CD4-positive, alpha-beta T cell (primary cell): Measurements from ENCODE around the gene OR5A2. TPM values are rescaled to one million over a fixed set of nuclear protein-coding genes. Genes with fewer than 3 reads are reported as not detected.

ENCODE experiments used
- ATAC-seq: fragments of 200-7000 bp; cut with Tn5 transposase; one replicate; pipeline ENCODE4 v1.10.0; 2022; ENCODE audit warnings: mild to moderate bottlenecking; ENCODE audit not compliant: poor library complexity
- CTCF ChIA-PET: fragments of 350-600 bp; sonication (Branson Sonifier 250); formaldehyde crosslinking; loops from one replicate; lab custom pipeline; 2021; ENCODE audit warnings: antibody characterized with exemption, inconsistent platforms; lab: Charles Lee
- POLR2A ChIA-PET: fragments of 350-600 bp; sonication (Branson Sonifier 250); formaldehyde crosslinking; loops from one replicate; lab custom pipeline; 2021; ENCODE audit warnings: antibody characterized with exemption, inconsistent platforms; lab: Charles Lee
- DNase-seq, 14 experiments: peaks; one replicate each; pipeline ENCODE4 v3.0.0-alpha.2; 2013 to 2020; ENCODE audit warnings: mixed read lengths in 2 of 14
- H3K27ac ChIP-seq, 2 donors: one replicate each; pipeline versions ENCODE4 v1.5.1 to v1.7.0; 2013; ENCODE audit warnings: low read length in 2 of 2, low read depth in 1 of 2, mild to moderate bottlenecking in 1 of 2
- H3K27me3 ChIP-seq, 2 experiments: 1 replicate in 1 of 2; 2 replicates in 1 of 2; pipeline versions ENCODE4 v1.6.1 to v1.7.0; 2013; ENCODE audit warnings: low read length in 2 of 2, control low read depth in 1 of 2, mild to moderate bottlenecking in 1 of 2, moderate library complexity in 1 of 2; ENCODE audit not compliant: insufficient read depth in 2 of 2, control insufficient read depth in 1 of 2
- H3K36me3 ChIP-seq: one replicate; pipeline ENCODE4 v1.6.1; 2013; ENCODE audit warnings: low read length, control low read depth; ENCODE audit not compliant: insufficient read depth
- H3K4me1 ChIP-seq: one replicate; pipeline ENCODE4 v1.6.1; 2013; ENCODE audit warnings: low read length, control low read depth; ENCODE audit not compliant: insufficient read depth
- H3K4me3 ChIP-seq: one replicate; pipeline ENCODE4 v1.5.1; 2013; ENCODE audit warnings: mild to moderate bottlenecking, low read length, moderate library complexity
- H3K9me3 ChIP-seq, 2 experiments: 1 replicate in 1 of 2; 2 replicates in 1 of 2; pipeline versions ENCODE4 v1.6.1 to v1.7.0; 2013; ENCODE audit warnings: low read length in 2 of 2, mild to moderate bottlenecking in 2 of 2, control low read depth in 1 of 2, moderate library complexity in 1 of 2; ENCODE audit not compliant: control insufficient read depth in 1 of 2, insufficient read depth in 1 of 2
- H3K27ac Mint-ChIP-seq: one replicate; pipeline ENCODE4 v1.8.0; 2020; ENCODE audit warnings: mixed read lengths
- H3K27me3 Mint-ChIP-seq: one replicate; pipeline ENCODE4 v1.8.0; 2021; ENCODE audit warnings: mixed read lengths
- H3K36me3 Mint-ChIP-seq: one replicate; pipeline ENCODE4 v1.8.0; 2021; ENCODE audit warnings: low read depth, mixed read lengths
- H3K4me1 Mint-ChIP-seq: one replicate; pipeline ENCODE4 v1.8.0; 2021; ENCODE audit warnings: low read depth, mixed read lengths
- H3K4me3 Mint-ChIP-seq: one replicate; pipeline ENCODE4 v1.8.0; 2020; ENCODE audit warnings: mild to moderate bottlenecking, mixed read lengths
- H3K9me3 Mint-ChIP-seq: one replicate; pipeline ENCODE4 v1.8.0; 2020; ENCODE audit warnings: mixed read lengths
- CTCF ChIP-seq: fragments of 200-600 bp; IDR thresholded peaks from one replicate; pipeline ENCODE4 v1.8.0; 2022; ENCODE audit warnings: antibody characterized with exemption, mild to moderate bottlenecking
- intact Hi-C, 2 experiments: fragments of 100-400 bp; cut with DNase I in 1 of 2; cut with micrococcal nuclease in 1 of 2; formaldehyde crosslinking; loops; one replicate each; pipeline versions ENCODE4 v1.15.1 to v1.9.0; 2023 to 2025; cut with DNase I, micrococcal nuclease
- total RNA-seq, 174 experiments: library from RNA in 2 of 174; stranded (reverse) in 2 of 174; gene quantifications; one replicate each; pipeline ENCODE4 v1.2.3 and lab custom pipeline; 2021 to 2026

Gene OR5A2
- total RNA-seq, 2 experiments from 2014 or later: not detected

- intact Hi-C loops: no loop called here
Measured at GRCh38 chr11:59423835-59424234, 2.4 kb downstream of the OR5A2 start.

DNA sequence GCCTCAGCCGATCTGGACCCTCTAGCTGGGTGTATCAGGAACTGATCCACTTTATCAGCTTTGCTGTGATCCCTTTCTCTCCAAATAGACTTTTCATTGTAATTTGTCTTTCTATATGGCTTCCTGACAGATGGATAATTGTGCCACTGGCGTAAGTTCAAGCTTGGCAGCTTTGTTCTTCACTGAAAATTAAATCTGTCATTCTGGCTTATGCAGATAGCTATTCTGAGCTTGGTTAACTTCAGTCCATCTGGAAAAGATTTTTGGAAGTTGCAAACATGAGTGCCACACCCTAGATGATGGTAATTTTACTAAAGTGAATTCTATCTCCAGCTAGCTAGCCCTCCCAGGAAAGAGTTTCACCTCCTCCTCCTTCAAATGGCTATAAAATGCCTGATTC lies 8.1 kb downstream of the OR5A2 start:
- H3K4me1 Mint-ChIP-seq: peaks cover 10% of the 10 kb centered on the region
- ATAC-seq (no peak), DNase-seq (no peak)
- ChIA-PET CTCF (interaction anchor here (0.6 kb wide), 1 partner anchor 9 kb away, joined by 3 read pairs; no protein-coding TSS in a partner anchor), POLR2A (no interaction called here)
- H3K27me3 Mint-ChIP-seq: peaks cover 26% of the 10 kb centered on the region
- H3K27me3 ChIP-seq: peaks cover 9 to 18% of the 10 kb centered on the region in 2 experiments
- no peak for TF ChIP-seq CTCF
- no peaks in the 10 kb centered on the region for H3K36me3 Mint-ChIP-seq
- H3K27ac ChIP-seq: no peak overlapping the region
- intact Hi-C loops: no loop called here
- no peak overlapping the region for H3K4me3 ChIP-seq
- no peaks in the 10 kb centered on the region for H3K9me3 ChIP-seq
- H3K36me3 ChIP-seq: no peaks in the 10 kb centered on the region
- H3K4me1 ChIP-seq: no peaks in the 10 kb centered on the region
- no peaks in the 10 kb centered on the region for H3K9me3 Mint-ChIP-seq
- no peak overlapping the region for H3K4me3 Mint-ChIP-seq
- H3K27ac Mint-ChIP-seq: no peak overlapping the region

More at GRCh38 chr11:59423835-59424234, 2.4 kb downstream of the OR5A2 start:
- Histone ChIP-seq H3K27ac (no peak overlapping the region), H3K9me3 (no peaks in the 10 kb centered on the region), H3K27me3 (peaks cover 0 to 4% of the 10 kb centered on the region in 2 experiments), H3K4me3 (no peak overlapping the region), H3K36me3 (no peaks in the 10 kb centered on the region), H3K4me1 (no peaks in the 10 kb centered on the region)
- no peaks in the 10 kb centered on the region for H3K36me3 Mint-ChIP-seq
- no peaks in the 10 kb centered on the region for H3K4me1 Mint-ChIP-seq
- TF ChIP-seq CTCF: no peak
- no peak overlapping the region for H3K27ac Mint-ChIP-seq
- no peak for ATAC-seq
- CTCF ChIA-PET: no interaction called here
- no peak overlapping the region for H3K4me3 Mint-ChIP-seq
- no peaks in the 10 kb centered on the region for H3K9me3 Mint-ChIP-seq
- DNase-seq: no peak
- POLR2A ChIA-PET: no interaction called here
- no peaks in the 10 kb centered on the region for H3K27me3 Mint-ChIP-seq

DNA sequence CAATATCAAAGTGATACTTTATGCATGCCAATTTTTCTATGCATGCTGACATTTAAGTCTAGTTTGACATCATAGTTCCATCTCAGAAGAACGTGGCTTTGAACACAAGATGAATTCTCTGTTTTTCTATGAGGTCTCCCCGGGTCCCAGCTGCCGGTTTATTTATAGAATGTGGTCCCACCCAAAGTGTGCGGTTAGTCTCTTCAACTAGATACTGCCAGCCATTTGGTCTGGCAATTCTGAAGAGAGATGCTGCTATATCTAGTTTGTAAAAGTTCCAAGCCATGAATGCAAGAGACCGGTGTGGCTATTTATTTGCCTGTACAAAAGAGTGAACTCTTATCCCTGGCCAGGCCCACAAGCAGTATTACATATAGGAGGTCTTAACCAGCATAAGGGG lies 9.2 kb downstream of the OR5A2 start:
- TF ChIP-seq CTCF: no peak
- no peaks in the 10 kb centered on the region for H3K9me3 Mint-ChIP-seq
- peaks cover 5 to 18% of the 10 kb centered on the region in 2 experiments for H3K27me3 ChIP-seq
- POLR2A ChIA-PET: no interaction called here
- CTCF ChIA-PET: no interaction called here
- H3K9me3 ChIP-seq: no peaks in the 10 kb centered on the region
- no peak overlapping the region for H3K27ac ChIP-seq
- no peak for ATAC-seq
- intact Hi-C loops: no loop called here
- H3K4me3 Mint-ChIP-seq: no peak overlapping the region
- H3K27ac Mint-ChIP-seq: no peak overlapping the region
- DNase-seq: no peak
- H3K4me1 Mint-ChIP-seq: peaks cover 10% of the 10 kb centered on the region
- no peaks in the 10 kb centered on the region for H3K36me3 Mint-ChIP-seq
- H3K4me1 ChIP-seq: no peaks in the 10 kb centered on the region
- H3K36me3 ChIP-seq: no peaks in the 10 kb centered on the region
- H3K27me3 Mint-ChIP-seq: peaks cover 32% of the 10 kb centered on the region
- H3K4me3 ChIP-seq: no peak overlapping the region
